ENCODE measurements around the gene ANKRD33.

GRCh38 chr12:51871126-51871525 is 16.8 kb upstream of the ANKRD33 start:
- TF ChIP-seq, protein P1, sequence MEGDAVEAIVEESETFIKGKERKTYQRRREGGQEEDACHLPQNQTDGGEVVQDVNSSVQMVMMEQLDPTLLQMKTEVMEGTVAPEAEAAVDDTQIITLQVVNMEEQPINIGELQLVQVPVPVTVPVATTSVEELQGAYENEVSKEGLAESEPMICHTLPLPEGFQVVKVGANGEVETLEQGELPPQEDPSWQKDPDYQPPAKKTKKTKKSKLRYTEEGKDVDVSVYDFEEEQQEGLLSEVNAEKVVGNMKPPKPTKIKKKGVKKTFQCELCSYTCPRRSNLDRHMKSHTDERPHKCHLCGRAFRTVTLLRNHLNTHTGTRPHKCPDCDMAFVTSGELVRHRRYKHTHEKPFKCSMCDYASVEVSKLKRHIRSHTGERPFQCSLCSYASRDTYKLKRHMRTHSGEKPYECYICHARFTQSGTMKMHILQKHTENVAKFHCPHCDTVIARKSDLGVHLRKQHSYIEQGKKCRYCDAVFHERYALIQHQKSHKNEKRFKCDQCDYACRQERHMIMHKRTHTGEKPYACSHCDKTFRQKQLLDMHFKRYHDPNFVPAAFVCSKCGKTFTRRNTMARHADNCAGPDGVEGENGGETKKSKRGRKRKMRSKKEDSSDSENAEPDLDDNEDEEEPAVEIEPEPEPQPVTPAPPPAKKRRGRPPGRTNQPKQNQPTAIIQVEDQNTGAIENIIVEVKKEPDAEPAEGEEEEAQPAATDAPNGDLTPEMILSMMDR (IDR thresholded peaks at IDR 0.05) = no peak
- TF ChIP-seq POLR2A (IDR thresholded peaks at IDR 0.05) = no peak
